HepG2 (cell line): Measurements from ENCODE around the gene ANKRD13D. TPM values are rescaled to one million over a fixed set of nuclear protein-coding genes. Genes with fewer than 3 reads are reported as not detected.

Experiments used
- KLF16 ChIP-seq, 2 experiments: sonication (generic) in 1 of 2; formaldehyde crosslinking in 1 of 2; IDR thresholded peaks; 2 replicates each; pipeline versions ENCODE4 v1.6.1 to v1.8.0; 2016 to 2023; ENCODE audit warnings: missing genetic modification reagents in 2 of 2, missing compliant biosample characterization in 1 of 2
- NFE2L1 ChIP-seq: sonication (generic); formaldehyde crosslinking; IDR thresholded peaks from 2 replicates; pipeline ENCODE4 v1.4.0; 2020; ENCODE audit warnings: missing genetic modification reagents, mild to moderate bottlenecking, borderline replicate concordance
- ZFP41 ChIP-seq: sonication (generic); formaldehyde crosslinking; IDR thresholded peaks from 2 replicates; pipeline ENCODE4 v1.4.0; 2020; ENCODE audit warnings: mild to moderate bottlenecking, missing genetic modification reagents, borderline replicate concordance
- ZNF121 ChIP-seq: sonication (generic); formaldehyde crosslinking; IDR thresholded peaks from 2 replicates; pipeline ENCODE4 v1.5.0; 2020; ENCODE audit warnings: mild to moderate bottlenecking, missing genetic modification reagents
- ZNF138 ChIP-seq: sonication (generic); formaldehyde crosslinking; IDR thresholded peaks from 2 replicates; pipeline ENCODE4 v1.5.0; 2020; ENCODE audit warnings: mild to moderate bottlenecking, low read depth, missing genetic modification reagents
- ZNF343 ChIP-seq: sonication (generic); formaldehyde crosslinking; IDR thresholded peaks from 2 replicates; pipeline ENCODE4 v1.4.0; 2020; ENCODE audit warnings: mild to moderate bottlenecking, missing genetic modification reagents
- ZNF44 ChIP-seq: sonication (generic); formaldehyde crosslinking; IDR thresholded peaks from 2 replicates; pipeline ENCODE4 v1.5.1; 2020; ENCODE audit warnings: mild to moderate bottlenecking, missing genetic modification reagents
- ZNF672 ChIP-seq: sonication (generic); formaldehyde crosslinking; IDR thresholded peaks from 2 replicates; pipeline ENCODE4 v1.8.1; 2022; ENCODE audit warnings: missing genetic modification reagents
- polyA plus RNA-seq, 8 experiments: library from polyadenylated mRNA; depleted of rRNA in 3 of 8; stranded (reverse) in 7 of 8; unstranded in 1 of 8; fragments of >200 nt; fragmentation: Illumina TruSeq in 4 of 8; extraction: Trizol in 4 of 8; gene quantifications; 2 replicates each; pipeline versions ENCODE4 v1.2.1 to v1.2.3, GENCODE V29; 2011 to 2016; ENCODE audit warnings: low read depth in 4 of 8, missing spikeins in 1 of 8, mixed read lengths in 1 of 8; ENCODE audit not compliant: insufficient read depth in 1 of 8
- total RNA-seq, 5 experiments: library from RNA; depleted of rRNA; stranded (reverse); fragments of >200 nt; fragmentation: Illumina TruSeq; extraction: Trizol; gene quantifications; 2 replicates each; pipeline ENCODE4 v1.2.3, GENCODE V29; 2016; ENCODE audit warnings: low read depth in 1 of 5
- TF ChIP-seq, protein P1 (sequence below): IDR thresholded peaks from 2 replicates; pipeline ENCODE4 v1.6.1; 2018; ENCODE audit warnings: missing genetic modification reagents
- TF ChIP-seq, protein P2 (sequence below): sonication (generic); formaldehyde crosslinking; IDR thresholded peaks from 2 replicates; pipeline ENCODE4 v1.5.1; 2020; ENCODE audit warnings: missing genetic modification reagents, mild to moderate bottlenecking, borderline replicate concordance
- TF ChIP-seq, protein P3 (sequence below), 2 experiments: sonication (generic) in 1 of 2; formaldehyde crosslinking in 1 of 2; IDR thresholded peaks; 2 replicates each; pipeline versions ENCODE4 v1.4.0 to v1.6.1; 2018 to 2020; ENCODE audit warnings: missing genetic modification reagents in 2 of 2, borderline replicate concordance in 1 of 2, low read depth in 1 of 2, mild to moderate bottlenecking in 1 of 2, missing biosample characterization in 1 of 2
- TF ChIP-seq, protein P4 (sequence below): sonication (generic); formaldehyde crosslinking; IDR thresholded peaks from 2 replicates; pipeline ENCODE4 v1.5.0; 2020; ENCODE audit warnings: missing genetic modification reagents
- TF ChIP-seq, protein P5 (sequence below): sonication (generic); formaldehyde crosslinking; IDR thresholded peaks from 2 replicates; pipeline ENCODE4 v1.5.0; 2020; ENCODE audit warnings: mild to moderate bottlenecking, missing genetic modification reagents
- TF ChIP-seq, protein P6 (sequence below): sonication (generic); formaldehyde crosslinking; IDR thresholded peaks from 2 replicates; pipeline ENCODE4 v1.8.1; 2022; ENCODE audit warnings: low read depth, mild to moderate bottlenecking, missing genetic modification reagents
- TF ChIP-seq, protein P7 (sequence below): sonication (generic); formaldehyde crosslinking; IDR thresholded peaks from 2 replicates; pipeline ENCODE4 v1.5.1; 2020; ENCODE audit warnings: missing genetic modification reagents, mild to moderate bottlenecking, borderline replicate concordance

The ANKRD13D gene
- total and polyA plus RNA-seq, 2 of the 13 experiments (the other 11 are each of a cell fraction or from before 2014, with no cell fraction given): 18.6 to 27.3 TPM

DNA sequence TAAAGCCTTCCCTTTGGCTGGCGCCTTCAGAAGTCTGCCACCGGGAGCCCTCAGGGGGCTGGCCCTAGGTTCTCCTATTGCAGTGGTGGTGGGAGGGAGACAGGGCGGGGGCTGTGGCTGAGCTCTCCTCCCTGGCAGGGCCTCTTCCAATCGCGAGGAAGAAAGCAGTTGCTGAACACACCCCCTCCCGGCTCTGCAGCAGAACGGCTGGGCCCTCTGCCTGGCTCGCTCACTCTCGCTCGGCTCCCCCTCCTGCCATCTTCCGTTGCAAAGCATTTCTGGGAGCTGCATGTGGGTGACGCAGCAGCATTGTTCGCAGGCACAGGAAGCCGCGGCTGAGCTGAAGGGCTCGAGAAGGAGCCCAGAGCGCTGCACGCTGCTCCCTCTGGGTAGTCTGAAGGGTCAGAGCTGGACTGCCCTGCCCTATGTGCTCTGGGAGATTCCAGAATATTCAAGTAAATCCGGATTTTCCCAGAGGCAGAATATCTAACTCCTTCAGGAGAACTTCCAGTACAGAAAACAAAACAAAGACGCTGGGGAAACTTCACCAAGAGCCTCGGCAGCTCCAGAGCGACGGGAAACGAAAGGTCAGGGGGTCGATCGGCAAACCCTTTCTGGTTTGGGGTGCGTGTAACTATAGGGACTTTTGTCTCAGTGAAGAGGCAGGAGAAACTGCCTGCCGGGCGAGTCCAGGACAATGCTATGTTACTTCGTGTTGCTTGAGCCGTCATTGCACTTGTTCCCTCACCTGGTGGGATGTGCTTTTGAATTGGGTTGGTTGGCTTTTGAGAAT is 49.1 kb upstream of the ANKRD13D start (continued):
- TF ChIP-seq, protein P1, sequence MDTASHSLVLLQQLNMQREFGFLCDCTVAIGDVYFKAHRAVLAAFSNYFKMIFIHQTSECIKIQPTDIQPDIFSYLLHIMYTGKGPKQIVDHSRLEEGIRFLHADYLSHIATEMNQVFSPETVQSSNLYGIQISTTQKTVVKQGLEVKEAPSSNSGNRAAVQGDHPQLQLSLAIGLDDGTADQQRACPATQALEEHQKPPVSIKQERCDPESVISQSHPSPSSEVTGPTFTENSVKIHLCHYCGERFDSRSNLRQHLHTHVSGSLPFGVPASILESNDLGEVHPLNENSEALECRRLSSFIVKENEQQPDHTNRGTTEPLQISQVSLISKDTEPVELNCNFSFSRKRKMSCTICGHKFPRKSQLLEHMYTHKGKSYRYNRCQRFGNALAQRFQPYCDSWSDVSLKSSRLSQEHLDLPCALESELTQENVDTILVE (CRISPR knock-in tag): peak; percentile 85
- no peak for TF ChIP-seq ZNF44 (CRISPR knock-in tag)
- peak in 1 of 2 experiments; percentile 97; a peak in 2 of 4 replicates for TF ChIP-seq KLF16 (CRISPR knock-in tag; IDR thresholded peaks at IDR 0.05)
- TF ChIP-seq, protein P2, sequence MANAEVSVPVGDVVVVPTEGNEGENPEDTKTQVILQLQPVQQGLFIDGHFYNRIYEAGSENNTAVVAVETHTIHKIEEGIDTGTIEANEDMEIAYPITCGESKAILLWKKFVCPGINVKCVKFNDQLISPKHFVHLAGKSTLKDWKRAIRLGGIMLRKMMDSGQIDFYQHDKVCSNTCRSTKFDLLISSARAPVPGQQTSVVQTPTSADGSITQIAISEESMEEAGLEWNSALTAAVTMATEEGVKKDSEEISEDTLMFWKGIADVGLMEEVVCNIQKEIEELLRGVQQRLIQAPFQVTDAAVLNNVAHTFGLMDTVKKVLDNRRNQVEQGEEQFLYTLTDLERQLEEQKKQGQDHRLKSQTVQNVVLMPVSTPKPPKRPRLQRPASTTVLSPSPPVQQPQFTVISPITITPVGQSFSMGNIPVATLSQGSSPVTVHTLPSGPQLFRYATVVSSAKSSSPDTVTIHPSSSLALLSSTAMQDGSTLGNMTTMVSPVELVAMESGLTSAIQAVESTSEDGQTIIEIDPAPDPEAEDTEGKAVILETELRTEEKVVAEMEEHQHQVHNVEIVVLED (CRISPR knock-in tag): no peak; the same call in 1 of the 2 replicates
- TF ChIP-seq, protein P3, sequence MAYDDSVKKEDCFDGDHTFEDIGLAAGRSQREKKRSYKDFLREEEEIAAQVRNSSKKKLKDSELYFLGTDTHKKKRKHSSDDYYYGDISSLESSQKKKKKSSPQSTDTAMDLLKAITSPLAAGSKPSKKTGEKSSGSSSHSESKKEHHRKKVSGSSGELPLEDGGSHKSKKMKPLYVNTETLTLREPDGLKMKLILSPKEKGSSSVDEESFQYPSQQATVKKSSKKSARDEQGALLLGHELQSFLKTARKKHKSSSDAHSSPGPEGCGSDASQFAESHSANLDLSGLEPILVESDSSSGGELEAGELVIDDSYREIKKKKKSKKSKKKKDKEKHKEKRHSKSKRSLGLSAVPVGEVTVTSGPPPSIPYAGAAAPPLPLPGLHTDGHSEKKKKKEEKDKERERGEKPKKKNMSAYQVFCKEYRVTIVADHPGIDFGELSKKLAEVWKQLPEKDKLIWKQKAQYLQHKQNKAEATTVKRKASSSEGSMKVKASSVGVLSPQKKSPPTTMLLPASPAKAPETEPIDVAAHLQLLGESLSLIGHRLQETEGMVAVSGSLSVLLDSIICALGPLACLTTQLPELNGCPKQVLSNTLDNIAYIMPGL (CRISPR knock-in tag; IDR thresholded peaks at IDR 0.05; ENCODE audit: borderline replicate concordance in 1 of 2, low read depth in 1 of 2): peak; percentile 69 to 93; a peak in 3 of 4 replicates
- TF ChIP-seq, protein P4, sequence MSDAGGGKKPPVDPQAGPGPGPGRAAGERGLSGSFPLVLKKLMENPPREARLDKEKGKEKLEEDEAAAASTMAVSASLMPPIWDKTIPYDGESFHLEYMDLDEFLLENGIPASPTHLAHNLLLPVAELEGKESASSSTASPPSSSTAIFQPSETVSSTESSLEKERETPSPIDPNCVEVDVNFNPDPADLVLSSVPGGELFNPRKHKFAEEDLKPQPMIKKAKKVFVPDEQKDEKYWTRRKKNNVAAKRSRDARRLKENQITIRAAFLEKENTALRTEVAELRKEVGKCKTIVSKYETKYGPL (CRISPR knock-in tag): no peak
- 0 out of 2 replicates have a peak, but pooled peaks have one; percentile 40 for TF ChIP-seq ZNF121 (CRISPR knock-in tag)
- TF ChIP-seq, protein P5, sequence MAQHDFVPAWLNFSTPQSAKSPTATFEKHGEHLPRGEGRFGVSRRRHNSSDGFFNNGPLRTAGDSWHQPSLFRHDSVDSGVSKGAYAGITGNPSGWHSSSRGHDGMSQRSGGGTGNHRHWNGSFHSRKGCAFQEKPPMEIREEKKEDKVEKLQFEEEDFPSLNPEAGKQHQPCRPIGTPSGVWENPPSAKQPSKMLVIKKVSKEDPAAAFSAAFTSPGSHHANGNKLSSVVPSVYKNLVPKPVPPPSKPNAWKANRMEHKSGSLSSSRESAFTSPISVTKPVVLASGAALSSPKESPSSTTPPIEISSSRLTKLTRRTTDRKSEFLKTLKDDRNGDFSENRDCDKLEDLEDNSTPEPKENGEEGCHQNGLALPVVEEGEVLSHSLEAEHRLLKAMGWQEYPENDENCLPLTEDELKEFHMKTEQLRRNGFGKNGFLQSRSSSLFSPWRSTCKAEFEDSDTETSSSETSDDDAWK (CRISPR knock-in tag): no peak
- TF ChIP-seq, protein P6, sequence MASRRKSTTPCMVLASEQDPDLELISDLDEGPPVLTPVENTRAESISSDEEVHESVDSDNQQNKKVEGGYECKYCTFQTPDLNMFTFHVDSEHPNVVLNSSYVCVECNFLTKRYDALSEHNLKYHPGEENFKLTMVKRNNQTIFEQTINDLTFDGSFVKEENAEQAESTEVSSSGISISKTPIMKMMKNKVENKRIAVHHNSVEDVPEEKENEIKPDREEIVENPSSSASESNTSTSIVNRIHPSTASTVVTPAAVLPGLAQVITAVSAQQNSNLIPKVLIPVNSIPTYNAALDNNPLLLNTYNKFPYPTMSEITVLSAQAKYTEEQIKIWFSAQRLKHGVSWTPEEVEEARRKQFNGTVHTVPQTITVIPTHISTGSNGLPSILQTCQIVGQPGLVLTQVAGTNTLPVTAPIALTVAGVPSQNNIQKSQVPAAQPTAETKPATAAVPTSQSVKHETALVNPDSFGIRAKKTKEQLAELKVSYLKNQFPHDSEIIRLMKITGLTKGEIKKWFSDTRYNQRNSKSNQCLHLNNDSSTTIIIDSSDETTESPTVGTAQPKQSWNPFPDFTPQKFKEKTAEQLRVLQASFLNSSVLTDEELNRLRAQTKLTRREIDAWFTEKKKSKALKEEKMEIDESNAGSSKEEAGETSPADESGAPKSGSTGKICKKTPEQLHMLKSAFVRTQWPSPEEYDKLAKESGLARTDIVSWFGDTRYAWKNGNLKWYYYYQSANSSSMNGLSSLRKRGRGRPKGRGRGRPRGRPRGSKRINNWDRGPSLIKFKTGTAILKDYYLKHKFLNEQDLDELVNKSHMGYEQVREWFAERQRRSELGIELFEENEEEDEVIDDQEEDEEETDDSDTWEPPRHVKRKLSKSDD: peak; percentile 19; the same call in 1 of the 2 replicates
- TF ChIP-seq, protein P7, sequence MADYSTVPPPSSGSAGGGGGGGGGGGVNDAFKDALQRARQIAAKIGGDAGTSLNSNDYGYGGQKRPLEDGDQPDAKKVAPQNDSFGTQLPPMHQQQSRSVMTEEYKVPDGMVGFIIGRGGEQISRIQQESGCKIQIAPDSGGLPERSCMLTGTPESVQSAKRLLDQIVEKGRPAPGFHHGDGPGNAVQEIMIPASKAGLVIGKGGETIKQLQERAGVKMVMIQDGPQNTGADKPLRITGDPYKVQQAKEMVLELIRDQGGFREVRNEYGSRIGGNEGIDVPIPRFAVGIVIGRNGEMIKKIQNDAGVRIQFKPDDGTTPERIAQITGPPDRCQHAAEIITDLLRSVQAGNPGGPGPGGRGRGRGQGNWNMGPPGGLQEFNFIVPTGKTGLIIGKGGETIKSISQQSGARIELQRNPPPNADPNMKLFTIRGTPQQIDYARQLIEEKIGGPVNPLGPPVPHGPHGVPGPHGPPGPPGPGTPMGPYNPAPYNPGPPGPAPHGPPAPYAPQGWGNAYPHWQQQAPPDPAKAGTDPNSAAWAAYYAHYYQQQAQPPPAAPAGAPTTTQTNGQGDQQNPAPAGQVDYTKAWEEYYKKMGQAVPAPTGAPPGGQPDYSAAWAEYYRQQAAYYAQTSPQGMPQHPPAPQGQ (CRISPR knock-in tag): no peak
- TF ChIP-seq ZNF343: 0 out of 2 replicates have a peak, but pooled peaks have one; percentile 9
- TF ChIP-seq ZNF672 (CRISPR knock-in tag): no peak
- no peak for TF ChIP-seq ZFP41 (CRISPR knock-in tag)
- no peak for TF ChIP-seq ZNF138 (CRISPR knock-in tag)
- TF ChIP-seq NFE2L1 (CRISPR knock-in tag): peak; percentile 97; the same call in 1 of the 2 replicates
